Measurements from ENCODE around the gene PEMT.

The PEMT gene

DNA sequence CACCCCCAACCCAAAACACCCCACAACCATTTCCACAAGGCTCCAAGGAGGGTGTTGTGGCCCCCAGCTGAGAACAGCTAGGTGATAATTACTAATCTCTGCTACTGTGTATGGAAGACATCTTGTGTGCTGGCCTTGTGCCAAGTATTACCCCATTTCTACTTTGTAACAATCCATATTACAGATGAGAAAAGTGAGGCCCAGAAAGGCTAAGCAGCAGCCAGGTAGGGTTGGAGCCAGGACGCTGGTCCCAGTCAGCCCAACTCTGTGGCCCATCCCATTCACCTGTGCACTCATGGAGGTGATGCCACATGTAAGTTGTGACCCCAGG lies 12.4 kb upstream of the PEMT start:
- no peak for DNase-seq

DNA sequence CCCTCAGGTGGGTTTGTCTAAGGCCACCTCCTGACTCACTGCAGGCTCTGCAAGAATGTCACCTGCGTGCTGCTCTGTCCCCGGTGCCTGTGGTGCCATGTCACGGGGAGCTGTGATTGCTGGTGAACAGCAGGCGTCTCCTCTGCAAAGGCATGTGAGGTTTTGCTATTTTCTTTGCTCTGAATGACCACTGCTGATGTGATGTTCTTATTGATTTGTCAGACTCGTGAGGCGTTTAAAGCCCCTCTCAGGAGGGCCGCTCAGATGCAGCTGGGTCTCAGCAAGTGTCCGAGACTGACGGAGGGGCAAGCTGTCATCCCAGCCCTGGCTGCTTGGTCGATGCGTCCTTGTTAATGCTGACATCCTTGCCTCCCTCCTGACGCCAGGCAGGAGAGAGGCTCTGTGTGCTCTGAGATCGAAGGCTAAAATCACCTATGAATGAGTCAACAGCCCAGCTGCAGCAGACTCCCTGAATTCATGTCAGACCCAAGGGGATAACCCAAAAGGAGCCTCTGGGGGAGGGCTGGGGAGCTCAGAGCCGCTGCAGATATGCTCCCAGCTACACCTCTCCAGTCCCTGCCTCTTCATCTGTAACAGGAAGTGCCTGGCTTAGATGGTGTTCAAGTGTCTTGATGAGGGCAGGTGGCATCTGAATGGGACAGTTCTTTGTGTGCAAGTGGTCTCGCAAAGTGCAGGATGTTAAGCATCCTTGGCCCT lies 11.8 kb upstream of the PEMT start:
- DNase-seq, result no peak

DNA sequence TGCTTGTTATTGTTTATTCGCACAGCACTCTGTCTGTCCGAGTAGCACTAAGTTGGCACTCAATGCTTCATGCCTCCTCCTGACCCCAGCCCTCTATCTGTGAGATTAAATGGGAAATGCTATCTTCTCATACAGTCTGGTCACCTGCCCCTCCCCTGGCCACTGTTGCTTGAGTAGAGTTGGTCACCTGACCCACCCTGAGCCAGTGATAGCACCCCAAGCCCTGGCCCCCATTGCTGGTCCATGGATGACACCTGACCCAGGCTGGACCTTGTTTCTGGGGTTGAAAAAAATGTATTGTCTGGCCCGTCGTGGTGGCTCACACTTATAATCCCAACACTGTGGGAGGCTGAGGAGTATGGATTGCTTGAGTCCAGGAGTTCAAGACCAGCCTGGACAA lies 8.5 kb upstream of the PEMT start:
- DNase-seq, result no peak

DNA sequence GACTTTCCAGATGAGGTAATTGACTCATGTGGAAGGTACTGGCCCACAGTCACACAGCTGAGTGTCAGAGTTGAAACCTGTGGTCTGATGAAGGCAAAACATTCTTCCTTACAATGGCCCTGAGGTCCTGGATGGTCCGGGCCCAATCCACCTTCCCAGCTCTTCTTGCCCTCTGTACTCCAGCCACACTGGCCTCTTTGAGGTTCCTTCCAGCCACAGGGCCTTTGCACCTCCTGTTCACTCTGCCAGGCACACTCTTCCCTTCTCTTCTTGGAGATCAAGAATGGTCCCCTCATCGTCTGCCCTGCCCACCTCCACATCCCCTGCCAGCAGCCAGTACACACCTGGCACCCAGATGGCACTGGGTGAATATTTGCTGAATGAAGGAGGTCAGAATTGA lies 6.5 kb upstream of the PEMT start:
- DNase-seq, result no peak

DNA sequence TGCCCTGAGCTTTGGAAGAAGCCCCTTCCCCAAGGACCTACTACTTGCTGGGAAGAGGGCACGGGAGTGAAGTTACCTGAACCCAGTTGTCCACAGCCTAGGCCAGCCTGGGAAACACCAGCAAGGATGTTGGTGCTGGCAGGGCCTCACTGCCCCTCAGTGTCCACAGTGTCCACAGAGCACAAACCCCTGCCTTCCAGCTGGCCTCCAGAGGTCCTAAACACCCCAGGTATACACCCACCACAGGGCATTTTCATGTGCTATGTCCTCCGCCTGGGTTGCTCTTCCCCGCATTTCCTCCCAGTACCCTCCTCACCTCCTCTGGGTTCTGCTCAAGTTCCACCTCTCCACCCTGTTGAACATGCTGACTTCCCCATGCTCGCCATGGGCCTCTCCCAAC lies 4.2 kb upstream of the PEMT start:
- DNase-seq, result no peak

DNA sequence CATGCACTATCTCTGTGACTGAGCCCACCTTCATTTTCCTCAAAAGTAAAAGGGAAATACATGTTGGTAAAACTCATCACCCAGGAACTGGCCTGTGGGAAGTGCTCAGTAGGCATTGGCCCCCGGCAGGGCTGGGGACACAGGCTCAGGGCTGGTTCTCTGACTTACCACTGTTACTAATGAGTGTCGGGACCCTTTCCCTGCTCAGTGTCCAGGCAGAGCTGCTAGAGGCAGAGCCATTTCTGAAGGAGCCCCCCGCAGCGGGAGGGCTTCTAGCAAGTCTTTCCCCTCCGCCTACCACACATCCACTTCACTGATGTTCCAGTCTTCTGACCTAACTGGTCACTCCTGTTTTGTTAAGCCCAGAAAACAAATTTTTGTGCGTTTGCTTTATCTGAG lies 1.7 kb upstream of the PEMT start:
- no peak for DNase-seq

DNA sequence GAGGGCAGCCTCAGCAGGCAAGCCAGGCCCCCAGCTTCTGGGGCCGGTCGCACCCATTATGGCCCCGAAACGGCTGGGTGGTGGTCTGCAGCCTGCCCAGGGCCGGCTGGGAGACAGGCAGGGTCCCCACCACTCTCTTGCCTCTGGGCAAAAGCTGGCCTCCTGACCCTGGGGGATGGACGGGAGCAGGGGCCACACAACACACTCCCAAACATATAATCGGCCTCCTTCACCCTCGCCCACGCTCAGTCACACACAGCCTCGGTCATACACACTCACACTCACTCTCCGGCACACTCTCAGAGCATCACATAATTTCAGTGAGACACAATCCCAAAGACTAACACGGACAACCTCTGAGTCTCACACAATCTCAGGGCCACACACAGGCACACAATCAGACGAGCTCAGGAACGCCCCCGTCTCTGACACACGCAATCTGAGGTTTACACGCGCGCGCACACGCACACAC lies 589 bp downstream of the PEMT start:
- DNase-seq, result no peak

DNA sequence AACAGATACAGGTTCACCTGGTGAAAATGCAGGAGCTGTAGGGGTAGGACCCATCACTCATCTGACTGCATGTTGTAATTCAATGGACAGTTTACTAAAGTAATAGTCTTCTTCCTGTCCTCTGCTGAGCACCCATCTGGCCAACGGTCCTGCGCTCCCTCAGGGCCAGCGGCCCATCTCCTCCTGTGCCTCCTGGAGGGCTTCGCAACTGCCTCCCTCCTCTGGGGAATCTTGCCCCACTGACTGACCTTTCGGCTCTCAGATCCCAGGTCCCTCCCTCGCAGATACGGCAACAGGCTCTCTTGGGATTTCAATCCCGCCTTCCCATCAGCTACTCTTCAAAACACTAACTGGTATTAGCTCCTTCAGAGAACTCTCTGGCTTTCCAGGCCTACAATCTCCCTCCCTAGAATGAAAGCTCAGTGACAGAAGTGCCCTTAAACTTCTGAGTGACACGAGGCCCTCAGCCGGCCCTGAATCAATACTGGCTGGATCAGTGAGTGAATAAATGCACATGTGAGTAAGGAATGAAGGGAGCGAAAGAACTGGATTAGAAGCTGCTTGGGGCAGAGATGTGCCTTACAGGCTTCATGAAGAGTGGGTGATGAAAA lies 1.3 kb downstream of the PEMT start:
- no peak for DNase-seq

DNA sequence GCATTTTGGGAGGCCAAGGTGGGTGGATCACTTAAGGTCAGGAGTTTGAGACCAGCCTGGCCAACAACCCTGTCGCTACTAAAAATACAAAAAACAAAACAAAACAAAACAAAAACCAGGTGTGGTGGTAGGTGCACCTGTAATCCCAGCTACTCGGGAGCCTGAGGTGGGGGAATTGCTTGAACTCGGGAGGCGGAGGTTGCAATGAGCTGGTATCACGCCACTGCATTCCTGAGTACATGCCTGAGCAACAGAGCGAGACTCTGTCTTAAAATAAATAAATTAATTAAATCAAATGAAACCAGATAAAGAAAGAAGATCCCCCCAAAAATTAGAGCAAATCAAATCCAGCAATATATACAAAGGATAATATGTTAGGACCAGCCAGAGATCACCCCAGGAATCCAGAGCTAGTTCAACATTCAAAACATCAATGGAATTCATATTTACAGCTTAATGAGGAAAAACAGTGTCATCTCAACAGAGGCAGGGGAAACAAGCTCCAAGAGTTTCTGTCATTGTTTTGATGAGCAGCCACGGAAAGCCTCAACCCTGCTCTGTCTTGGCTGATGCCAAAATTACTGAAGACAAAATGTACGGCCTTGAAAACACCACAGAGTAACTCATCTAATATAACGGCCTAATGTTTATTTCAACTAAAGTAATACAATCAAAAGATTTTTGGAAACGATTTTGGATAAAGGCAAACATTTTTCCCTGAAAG lies 3.7 kb downstream of the PEMT start:
- DNase-seq, result no peak

DNA sequence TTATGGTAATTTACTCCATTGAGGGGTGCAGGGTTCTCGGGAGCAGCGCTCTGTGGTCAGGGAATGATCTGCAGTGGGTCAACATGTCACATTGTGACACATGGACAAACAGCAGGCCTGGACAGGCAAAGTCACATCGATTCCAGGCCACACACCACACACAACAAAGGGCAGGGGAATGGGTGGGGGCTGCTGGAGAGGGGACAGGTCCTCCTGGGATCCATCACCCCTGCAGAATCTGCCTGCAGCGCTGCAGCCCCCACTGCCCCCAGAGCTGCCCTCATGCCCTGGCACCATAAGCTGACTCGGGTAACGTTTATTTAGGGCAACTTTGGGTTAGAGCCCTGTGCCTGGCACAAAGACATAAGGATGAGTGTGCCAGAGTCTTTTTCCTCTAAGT lies 9.1 kb downstream of the PEMT start:
- DNase-seq, result no peak

DNA sequence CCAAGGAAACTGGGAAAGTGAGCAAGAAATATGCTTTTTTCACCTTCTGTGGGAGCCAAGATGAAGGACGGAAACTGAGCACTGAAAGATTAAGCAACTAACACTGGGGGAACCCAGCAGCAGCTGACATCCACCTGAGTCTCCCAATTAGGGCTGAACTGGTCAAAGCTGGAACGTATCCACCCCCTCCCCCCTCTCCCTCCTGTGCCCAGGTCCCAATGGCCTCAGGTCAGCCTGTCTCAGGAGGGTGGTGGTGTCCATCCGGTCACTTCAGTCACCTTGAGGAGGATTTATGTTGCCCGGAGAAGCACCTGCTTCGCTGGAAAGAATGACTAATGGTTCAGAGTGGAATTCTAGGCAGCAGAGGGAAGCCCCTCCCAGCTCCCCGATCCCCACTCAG lies 10.0 kb downstream of the PEMT start:
- DNase-seq, result no peak

DNA sequence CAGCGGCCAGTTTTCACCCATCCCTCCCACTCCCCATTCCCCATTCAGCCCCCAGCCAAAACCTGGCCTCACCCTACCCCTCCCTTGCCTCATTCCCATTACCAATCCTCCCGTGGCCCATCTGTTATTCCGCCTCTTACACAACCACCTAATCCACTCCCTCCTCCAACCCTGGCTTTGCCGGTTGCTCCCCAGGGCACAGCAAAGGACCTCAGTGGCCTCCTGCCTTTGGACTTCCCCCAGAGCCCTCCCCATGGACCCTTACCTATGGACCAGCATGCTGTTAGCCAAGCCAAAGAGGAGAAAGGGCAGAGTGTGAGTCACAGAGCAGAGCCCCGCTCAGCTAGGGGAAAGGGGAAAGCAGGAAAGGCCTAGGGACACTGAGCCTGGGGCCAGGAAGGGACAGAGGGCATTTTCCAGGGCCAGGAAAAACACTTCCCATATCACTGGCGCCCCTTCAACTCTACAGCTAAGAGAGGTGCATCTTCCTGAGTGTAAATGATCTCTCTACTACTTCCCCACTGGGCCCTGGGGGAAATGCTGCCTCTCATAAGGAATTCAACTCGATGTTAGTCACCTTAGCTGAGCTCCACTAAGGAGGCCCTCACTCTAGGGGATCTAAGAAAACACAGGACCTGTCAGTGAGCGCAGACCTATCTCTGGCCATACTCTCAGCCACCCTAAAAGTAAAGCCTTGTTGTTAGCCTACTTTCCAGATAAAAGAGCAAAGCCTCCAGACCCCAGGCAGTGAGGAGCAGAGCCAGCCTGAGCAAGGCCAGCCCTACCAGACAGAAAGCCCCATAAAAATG lies 10.6 kb downstream of the PEMT start:
- DNase-seq, result no peak

DNA sequence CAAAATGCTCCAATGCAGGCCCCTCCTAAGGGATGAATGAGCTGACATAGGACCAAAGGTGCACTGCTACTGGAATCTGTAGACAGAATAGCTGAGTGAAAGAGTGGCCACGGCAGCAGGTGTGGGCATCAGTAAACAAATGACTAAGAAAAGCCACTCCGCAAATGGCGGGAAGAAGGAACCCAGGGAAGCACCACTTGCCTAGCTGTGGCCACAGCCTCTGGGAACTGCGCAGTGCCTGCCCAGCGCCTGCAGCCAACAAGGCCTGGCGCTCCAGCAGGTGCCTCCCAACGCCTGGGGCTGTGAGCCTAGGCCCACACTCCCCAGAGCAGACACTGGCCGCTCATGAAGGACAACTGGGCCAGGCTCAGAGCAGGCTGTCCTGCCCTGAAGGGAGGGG lies 11.8 kb downstream of the PEMT start:
- no peak for DNase-seq

DNA sequence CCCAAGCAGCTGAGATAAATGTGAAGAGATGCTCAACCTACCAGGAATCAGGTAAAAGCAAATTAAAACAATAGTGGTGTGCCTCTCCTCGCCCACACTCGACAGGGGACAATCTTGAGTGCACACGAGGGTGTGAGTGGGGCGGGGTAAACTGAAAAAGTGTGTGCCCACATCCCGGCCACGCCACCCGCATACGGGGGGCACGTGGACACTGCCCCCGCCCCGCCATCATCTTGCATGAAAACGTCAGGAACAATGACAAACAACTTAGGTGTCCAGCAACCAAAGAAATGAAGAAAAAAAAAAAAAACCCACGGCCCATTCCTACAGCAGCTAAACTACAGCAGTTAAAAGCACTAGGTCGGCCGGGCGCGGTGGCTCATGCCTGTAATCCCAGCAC lies 14.1 kb downstream of the PEMT start:
- no peak for DNase-seq

DNA sequence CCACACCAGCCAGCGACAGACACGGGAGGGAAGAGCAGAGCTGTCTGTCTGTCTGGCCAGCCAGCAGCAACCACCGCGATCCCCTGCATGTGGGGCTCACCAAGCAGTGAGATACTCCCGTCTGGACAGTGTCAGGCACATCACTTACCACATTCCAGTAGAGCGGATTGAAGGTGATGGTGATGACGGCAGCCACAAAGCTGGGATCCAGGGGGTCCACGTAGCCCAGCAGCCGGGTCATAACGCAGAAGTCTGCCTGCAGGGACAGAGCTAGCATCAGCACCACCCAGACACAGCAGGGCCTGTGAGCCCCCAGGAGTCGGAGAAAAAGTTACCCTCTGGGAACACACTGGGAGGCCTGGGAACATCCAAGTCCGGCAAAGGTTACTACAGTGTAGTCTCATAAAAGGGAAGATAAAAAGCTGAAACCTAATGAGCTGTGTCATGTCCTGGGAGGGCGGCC lies 14.7 kb downstream of the PEMT start:
- DNase-seq, result no peak

DNA sequence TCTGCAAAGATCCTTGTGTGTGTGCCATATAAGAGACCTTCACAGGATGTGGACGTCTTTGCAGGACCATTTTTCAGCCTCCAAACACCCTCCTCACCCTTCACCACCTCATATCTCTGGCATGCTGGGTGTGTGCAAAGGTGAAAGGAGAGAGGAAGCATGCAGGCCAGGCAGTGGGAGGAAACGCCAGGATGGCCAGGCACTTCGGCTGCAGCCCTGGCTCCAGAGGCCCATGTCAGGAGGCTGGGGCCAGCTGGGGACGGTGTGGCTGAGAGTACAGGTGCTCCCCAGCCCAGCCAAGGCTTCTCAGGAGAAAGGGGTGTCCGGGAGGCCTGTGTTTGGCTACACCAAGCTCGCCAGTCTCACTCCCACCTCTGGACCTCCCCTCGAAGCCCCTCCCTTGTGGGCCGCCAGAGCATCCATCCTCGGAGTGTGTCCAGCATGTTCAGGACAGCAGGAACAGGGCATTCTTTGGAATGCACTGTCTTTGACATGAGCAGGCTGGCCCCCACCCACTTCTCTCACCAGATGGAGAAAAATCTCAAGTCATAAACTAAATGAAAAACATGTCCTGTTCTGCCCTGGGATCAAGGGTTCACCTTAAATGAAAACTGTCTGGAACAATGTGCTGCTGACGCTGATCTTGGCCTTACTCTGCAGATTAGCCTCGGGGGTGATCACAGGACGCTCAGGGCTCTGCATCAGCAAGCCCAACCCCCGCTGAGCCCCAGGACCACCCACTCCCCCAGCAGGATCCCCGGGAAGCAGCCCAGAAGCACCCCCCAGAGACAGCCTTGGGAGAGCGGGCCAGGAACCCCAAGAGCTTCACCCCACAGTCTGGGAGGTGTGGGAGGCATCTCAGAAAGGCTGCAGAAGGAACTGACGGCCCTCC lies 15.9 kb downstream of the PEMT start:
- DNase-seq, result peak; percentile 77

DNA sequence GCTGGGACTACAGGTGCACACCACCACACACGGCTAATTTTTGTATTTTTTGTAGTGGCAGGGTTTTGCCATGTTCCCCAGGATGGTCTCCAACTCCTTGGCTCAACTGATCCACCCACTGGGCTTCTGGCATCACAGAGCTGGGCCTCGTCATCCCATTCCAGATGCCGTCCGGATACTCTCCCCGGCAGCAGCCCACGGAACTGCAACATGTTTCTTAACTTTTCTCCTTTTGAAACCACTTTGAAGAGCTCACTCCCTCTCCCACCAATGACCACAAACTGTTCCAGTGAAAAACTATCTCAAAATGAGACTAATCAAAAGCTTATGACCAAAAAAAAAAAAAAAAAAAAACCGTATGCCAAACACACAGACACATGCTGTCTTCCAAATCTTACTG lies 17.6 kb downstream of the PEMT start:
- DNase-seq, result no peak

DNA sequence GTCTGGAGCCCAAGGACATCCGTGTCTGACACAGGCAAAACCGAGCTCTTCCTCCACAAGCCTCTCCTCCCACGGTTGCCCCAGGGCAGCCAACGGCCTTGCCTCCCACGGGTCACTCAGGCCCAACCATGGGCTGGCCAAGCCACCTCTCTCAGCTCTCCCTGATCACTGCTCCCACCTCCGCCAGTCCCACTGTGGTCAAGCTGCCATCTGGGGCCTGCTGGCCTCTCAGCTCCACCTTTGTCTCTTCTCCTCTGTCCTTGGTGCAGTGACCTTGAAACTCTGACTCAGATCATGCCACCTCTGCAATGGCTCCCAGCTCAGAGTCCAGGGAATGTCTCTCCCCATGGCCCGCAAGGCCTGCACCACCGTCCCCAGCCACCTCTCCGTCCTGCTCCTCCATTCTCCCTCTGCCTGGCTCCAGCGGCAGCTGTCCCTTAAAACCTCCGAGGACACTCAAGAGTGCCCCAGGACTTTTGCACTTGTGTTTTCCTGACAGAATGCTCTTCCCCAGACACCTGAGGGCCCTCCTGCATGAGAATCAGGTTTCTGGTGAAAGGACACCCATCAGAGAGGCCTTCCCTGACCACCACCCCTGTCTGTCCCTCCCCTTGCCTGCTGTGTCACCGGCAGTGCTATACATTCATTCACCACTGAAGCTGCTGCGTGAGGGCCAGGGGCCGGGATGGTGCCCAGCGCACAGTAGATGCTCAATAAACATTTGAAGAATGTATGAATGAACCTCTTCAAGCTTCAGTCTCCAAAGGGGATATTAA lies 19.3 kb downstream of the PEMT start:
- DNase-seq, result no peak

DNA sequence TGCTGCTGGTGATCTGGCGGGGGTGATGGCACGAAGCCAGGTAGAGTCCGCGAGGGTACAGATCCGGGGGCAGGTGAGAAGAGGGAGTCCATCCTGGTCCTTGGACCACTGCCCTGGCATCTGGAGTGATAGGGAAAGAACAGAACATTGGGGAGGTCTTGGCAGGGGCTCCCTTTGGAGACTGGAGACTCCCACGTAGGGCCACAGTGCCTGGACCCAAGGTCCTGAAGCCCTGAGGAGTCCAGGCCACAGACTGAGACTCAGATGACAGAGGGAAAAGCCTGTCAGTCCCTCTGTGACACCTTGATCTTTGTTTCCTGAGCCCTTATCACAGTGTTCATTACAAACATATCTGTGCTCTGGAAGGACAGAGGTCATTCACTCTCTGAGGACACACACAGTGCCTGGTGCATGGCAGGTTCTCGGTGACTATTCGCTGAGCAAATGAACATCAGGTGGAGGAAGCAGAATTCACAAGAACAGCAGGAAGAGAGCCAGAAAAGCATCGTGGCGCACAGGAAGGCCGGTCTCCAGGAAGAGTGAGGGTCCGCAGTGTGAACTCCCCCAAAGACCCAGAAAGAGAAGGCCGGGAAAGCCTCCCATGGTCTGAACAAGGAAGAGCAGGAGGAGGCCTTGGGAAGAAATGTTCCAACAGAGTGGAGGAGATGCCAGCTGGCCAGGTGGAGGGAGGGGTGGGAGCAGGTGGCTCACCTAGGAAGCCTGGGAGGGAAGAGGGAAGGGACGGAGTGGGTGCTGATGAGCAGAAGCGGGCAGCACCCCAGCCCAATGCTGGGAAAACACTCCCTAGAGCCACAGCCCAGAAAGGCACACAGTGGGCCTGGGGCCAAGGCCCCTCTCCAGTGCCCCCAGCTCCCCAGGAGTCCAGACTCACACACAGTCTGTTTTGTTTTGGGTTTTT lies 20.5 kb downstream of the PEMT start:
- no peak for DNase-seq

DNA sequence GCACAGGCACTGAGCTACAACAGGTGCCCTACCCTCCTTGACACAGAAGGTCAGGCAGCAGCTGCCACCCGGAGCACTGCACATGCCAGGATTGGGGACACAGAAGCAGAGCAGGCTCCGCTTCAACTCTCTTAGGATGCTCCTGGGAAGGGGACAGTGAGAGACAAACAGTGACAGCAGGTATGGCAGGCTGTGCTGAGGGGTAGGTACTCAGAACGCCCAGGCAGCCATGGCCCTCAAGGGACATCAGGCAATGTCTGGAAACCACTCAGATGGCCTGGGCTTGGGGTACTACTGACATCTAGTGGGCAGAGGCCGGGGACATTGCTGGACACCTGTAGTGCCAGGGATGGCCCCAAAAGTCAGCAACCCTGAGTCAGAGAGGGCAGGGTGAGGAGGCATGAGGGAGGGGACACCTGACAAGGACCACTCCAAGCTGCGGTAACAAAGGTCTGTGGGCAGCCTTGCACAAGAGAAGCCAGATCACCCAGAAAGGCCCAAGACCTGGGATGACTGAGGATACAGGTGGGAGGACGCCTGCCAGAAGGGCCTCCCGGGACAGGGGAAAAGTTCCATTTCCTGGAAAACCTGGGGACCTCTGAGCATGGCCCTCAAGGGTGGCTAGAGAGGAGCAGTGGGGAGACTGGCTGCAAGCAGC lies 21.2 kb downstream of the PEMT start:
- DNase-seq, result no peak

Data from NCI-H226 (cell line).